ENCODE measurements around the gene MIB1. TPM values are rescaled to one million over a fixed set of nuclear protein-coding genes. Genes with fewer than 3 reads are reported as not detected.

MIB1 gene
- total and polyA plus RNA-seq, 9 of the 15 experiments (the other 6 are each of a cell fraction or from before 2014, with no cell fraction given): 7.2 to 43.8 (median 23.2) TPM

DNA sequence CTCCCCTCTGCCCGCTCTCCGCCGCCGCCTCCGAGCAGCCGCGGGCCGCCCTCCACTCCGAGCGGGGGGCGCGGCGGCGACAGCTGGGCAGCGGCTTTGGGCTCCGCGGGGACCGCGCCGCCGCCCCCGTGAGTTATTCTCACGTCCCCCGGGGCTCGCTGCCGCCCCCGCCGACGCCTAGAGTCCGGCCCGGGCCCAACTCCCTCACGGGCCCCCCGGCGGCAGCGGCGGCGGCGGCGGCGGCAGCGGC is 645 bp downstream of the MIB1 start (continued):
- TF ChIP-seq, protein P1, sequence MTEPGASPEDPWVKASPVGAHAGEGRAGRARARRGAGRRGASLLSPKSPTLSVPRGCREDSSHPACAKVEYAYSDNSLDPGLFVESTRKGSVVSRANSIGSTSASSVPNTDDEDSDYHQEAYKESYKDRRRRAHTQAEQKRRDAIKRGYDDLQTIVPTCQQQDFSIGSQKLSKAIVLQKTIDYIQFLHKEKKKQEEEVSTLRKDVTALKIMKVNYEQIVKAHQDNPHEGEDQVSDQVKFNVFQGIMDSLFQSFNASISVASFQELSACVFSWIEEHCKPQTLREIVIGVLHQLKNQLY (CRISPR knock-in tag; conservative IDR thresholded peaks at IDR 0.05): no peak
- TF ChIP-seq ZNF384 (IDR thresholded peaks at IDR 0.05; ENCODE audit: low read depth, low read length) (no peak), ZFP36 (IDR thresholded peaks at IDR 0.05; ENCODE audit: low read depth, low read length, partially characterized antibody) (peak; percentile 47), POLR3A (IDR thresholded peaks at IDR 0.05; ENCODE audit: borderline replicate concordance, extremely low read depth, insufficient read depth, insufficient read length) (no peak), ZC3H11A (IDR thresholded peaks at IDR 0.05; ENCODE audit: low read depth, low read length) (no peak)

DNA sequence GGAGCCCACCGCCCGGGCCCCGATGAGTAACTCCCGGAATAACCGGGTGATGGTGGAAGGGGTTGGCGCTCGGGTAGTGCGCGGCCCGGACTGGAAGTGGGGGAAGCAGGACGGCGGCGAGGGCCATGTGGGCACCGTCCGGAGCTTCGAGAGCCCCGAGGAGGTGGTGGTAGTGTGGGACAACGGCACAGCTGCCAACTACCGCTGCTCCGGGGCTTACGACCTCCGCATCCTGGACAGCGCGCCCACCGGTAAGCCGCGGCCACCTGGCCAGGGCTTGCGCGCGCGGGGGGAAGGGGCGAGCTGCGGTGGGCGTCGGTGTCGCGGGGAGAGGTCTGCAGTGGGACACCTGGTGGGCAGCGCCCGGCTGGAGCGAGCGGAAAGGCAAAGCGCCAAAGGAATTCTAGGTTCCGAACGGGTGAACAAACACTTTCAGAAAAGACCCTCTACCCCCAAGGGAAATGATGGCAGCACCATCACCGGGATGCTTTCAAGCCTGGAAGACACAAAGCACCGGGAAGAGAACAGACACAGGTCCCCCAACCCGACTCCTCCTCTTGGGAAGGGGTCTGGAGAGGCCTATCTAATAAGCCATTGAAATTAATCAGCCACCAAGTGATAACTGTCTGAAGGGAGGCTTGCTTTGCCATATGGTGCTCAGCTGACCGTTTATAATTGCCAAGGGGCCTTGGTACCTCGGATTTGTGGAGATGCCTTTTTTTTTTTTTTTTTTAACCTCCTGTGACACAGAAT is 1.1 kb downstream of the MIB1 start:
- POLR2A ChIA-PET: interaction anchor here (0.5 to 3.8 kb wide), 3 partner anchors 10 to 138 kb away, joined by 3 to 21 read pairs (median 5); partner anchors contain the start of gene ABHD3
- Histone ChIP-seq H3K79me2 (ENCODE audit: control insufficient read depth, insufficient read depth, low read length) (peaks cover 61% of the 10 kb centered on the region), H3K4me2 (ENCODE audit: insufficient read depth, low read length) (peak overlapping the region; percentile 84), H3K36me3 (ENCODE audit: control insufficient read depth, insufficient read depth, low read length) (no peaks in the 10 kb centered on the region), H3K9me3 (replicated peaks; ENCODE audit: control insufficient read depth, insufficient read depth, low read depth, low read length) (no peaks in the 10 kb centered on the region), H3K27ac (ENCODE audit: extremely low read depth, low read depth, low read length) (peak overlapping the region; percentile 95), H4K20me1 (replicated peaks; ENCODE audit: control insufficient read depth, insufficient read depth, low read length) (peaks cover 12% of the 10 kb centered on the region; the same call in 1 of the 2 replicates), H3K4me3 (peak overlapping the region; percentile 90), H3K9me1 (ENCODE audit: control insufficient read depth, insufficient read depth, low read length) (no peaks in the 10 kb centered on the region), H2AFZ (ENCODE audit: low read depth, low read length) (peak overlapping the region; percentile 49), H3K4me1 (replicated peaks in 1 of 2; ENCODE audit: control insufficient read depth in 2 of 2, insufficient read depth in 2 of 2, low read length in 2 of 2) (peaks cover 12 to 14% of the 10 kb centered on the region in 2 experiments; a peak in 4 of 5 replicates), H3K27me3 (ENCODE audit: control insufficient read depth in 2 of 2, insufficient read depth in 2 of 2, low read length in 2 of 2) (no peaks in the 10 kb centered on the region), H3K9ac (ENCODE audit: insufficient read depth in 1 of 2, low read depth in 2 of 2, low read length in 2 of 2) (peak overlapping the region; percentile 90 to 98)
- CTCF ChIA-PET (ENCODE audit: low intra/inter-chr PET ratio): no interaction called here
- WGBS (ENCODE audit: insufficient coverage, low coverage, missing lambda C conversion rate): under 1% methylated on average over 26 of the region's 49 CpGs
- DNase-seq (ENCODE audit: extremely low read depth in 1 of 4, low spot score in 3 of 4): peak in 1 of 4 experiments; percentile 19
- intact Hi-C loops (cut with micrococcal nuclease): loop anchor here (5.0 to 10.0 kb wide), 2 partner anchors 129 to 247 kb away; partner anchors contain the start of gene SNRPD1
- no peak for ATAC-seq
- in situ Hi-C loops (cut with MboI): no loop called here
- BruUV-seq (replicated peaks): TSS peak; percentile 36
- FAIRE-seq: peak; percentile 6
- TF ChIP-seq MLLT1 (IDR thresholded peaks at IDR 0.05) (no peak), NFYB (IDR thresholded peaks at IDR 0.05; ENCODE audit: extremely low read depth, insufficient read length) (no peak), POLR2A (conservative IDR thresholded peaks at IDR 0.05) (no peak), NFE2L1 (tag; IDR thresholded peaks at IDR 0.05; ENCODE audit: borderline replicate concordance, low read depth) (no peak), ZNF384 (IDR thresholded peaks at IDR 0.05; ENCODE audit: low read depth, low read length) (peak; percentile 59), FOSL1 (tag; conservative IDR thresholded peaks at IDR 0.05) (no peak), WHSC1 (IDR thresholded peaks at IDR 0.05; ENCODE audit: low read length) (no peak), HMG20B (CRISPR knock-in tag; IDR thresholded peaks at IDR 0.05) (no peak), KAT7 (CRISPR knock-in tag; IDR thresholded peaks at IDR 0.05; ENCODE audit: borderline replicate concordance) (no peak), XRCC5 (IDR thresholded peaks at IDR 0.05; ENCODE audit: low read depth, low read length) (no peak), ZNF551 (CRISPR knock-in tag; IDR thresholded peaks at IDR 0.05) (no peak), CCNT2 (IDR thresholded peaks at IDR 0.05; ENCODE audit: borderline replicate concordance, extremely low read depth, insufficient read length, low read depth, low read length) (peak; percentile 30)
- TF ChIP-seq, protein P2, sequence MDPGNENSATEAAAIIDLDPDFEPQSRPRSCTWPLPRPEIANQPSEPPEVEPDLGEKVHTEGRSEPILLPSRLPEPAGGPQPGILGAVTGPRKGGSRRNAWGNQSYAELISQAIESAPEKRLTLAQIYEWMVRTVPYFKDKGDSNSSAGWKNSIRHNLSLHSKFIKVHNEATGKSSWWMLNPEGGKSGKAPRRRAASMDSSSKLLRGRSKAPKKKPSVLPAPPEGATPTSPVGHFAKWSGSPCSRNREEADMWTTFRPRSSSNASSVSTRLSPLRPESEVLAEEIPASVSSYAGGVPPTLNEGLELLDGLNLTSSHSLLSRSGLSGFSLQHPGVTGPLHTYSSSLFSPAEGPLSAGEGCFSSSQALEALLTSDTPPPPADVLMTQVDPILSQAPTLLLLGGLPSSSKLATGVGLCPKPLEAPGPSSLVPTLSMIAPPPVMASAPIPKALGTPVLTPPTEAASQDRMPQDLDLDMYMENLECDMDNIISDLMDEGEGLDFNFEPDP (CRISPR knock-in tag; IDR thresholded peaks at IDR 0.05): no peak
